CD4-positive, alpha-beta memory T cell (primary cell): Measurements from ENCODE around the gene SLC25A39. TPM values are rescaled to one million over a fixed set of nuclear protein-coding genes. Genes with fewer than 3 reads are reported as not detected.

Experiments
- CTCF ChIA-PET: fragments of 350-600 bp; sonication (Branson Sonifier 250); formaldehyde crosslinking; loops from one replicate; lab custom pipeline; 2021; ENCODE audit warnings: inconsistent platforms; ENCODE audit not compliant: partially characterized antibody; lab: Charles Lee
- POLR2A ChIA-PET: fragments of 350-600 bp; sonication (Branson Sonifier 250); formaldehyde crosslinking; loops from one replicate; lab custom pipeline; 2021; ENCODE audit not compliant: partially characterized antibody; lab: Charles Lee
- DNase-seq, 5 donors: peaks; one replicate each; pipeline versions ENCODE4 v3.0.0 to v3.0.0-alpha.2; 2020 to 2022; ENCODE audit warnings: mixed read lengths in 1 of 5
- H3K27ac ChIP-seq: one replicate; pipeline ENCODE4 v1.7.0; 2013; ENCODE audit warnings: low read depth, low read length
- H3K27me3 ChIP-seq: 2 replicates; pipeline ENCODE4 v1.7.0; 2013; ENCODE audit warnings: mild to moderate bottlenecking, low read length, moderate library complexity; ENCODE audit not compliant: insufficient read depth
- H3K36me3 ChIP-seq: 2 replicates; pipeline ENCODE4 v1.7.0; 2013; ENCODE audit warnings: mild to moderate bottlenecking, low read length, moderate library complexity; ENCODE audit not compliant: insufficient read depth
- H3K4me1 ChIP-seq: 2 replicates; pipeline ENCODE4 v1.7.0; 2013; ENCODE audit warnings: mild to moderate bottlenecking, low read length, moderate library complexity; ENCODE audit not compliant: insufficient read depth
- H3K4me3 ChIP-seq, 2 donors: one replicate each; pipeline ENCODE4 v1.7.0; 2013; ENCODE audit warnings: low read length in 2 of 2, mild to moderate bottlenecking in 1 of 2
- H3K9me3 ChIP-seq, 2 donors: one replicate each; pipeline ENCODE4 v1.7.0; 2013; ENCODE audit warnings: low read length in 2 of 2, control low read depth in 1 of 2; ENCODE audit not compliant: control insufficient read depth in 1 of 2
- H3K27ac Mint-ChIP-seq, 7 donors: one replicate each; pipeline ENCODE4 v1.8.0; 2020 to 2021; ENCODE audit warnings: mixed read lengths in 7 of 7, mild to moderate bottlenecking in 6 of 7, inconsistent platforms in 3 of 7, moderate library complexity in 3 of 7
- H3K27me3 Mint-ChIP-seq, 2 donors: one replicate each; pipeline ENCODE4 v1.8.0; 2020 to 2021; ENCODE audit warnings: mixed read lengths in 2 of 2
- H3K36me3 Mint-ChIP-seq, 2 donors: one replicate each; pipeline ENCODE4 v1.8.0; 2020 to 2021; ENCODE audit warnings: mixed read lengths in 2 of 2, inconsistent platforms in 1 of 2, mild to moderate bottlenecking in 1 of 2
- H3K4me1 Mint-ChIP-seq, 4 donors: one replicate each; pipeline ENCODE4 v1.8.0; 2020 to 2021; ENCODE audit warnings: mixed read lengths in 4 of 4, mild to moderate bottlenecking in 1 of 4
- H3K4me3 Mint-ChIP-seq, 8 donors: one replicate each; pipeline ENCODE4 v1.8.0; 2020 to 2021; ENCODE audit warnings: mixed read lengths in 8 of 8, mild to moderate bottlenecking in 7 of 8, moderate library complexity in 6 of 8, inconsistent platforms in 3 of 8
- H3K9me3 Mint-ChIP-seq, 8 donors: one replicate each; pipeline ENCODE4 v1.8.0; 2020 to 2021; ENCODE audit warnings: mixed read lengths in 8 of 8, mild to moderate bottlenecking in 5 of 8, inconsistent platforms in 3 of 8, moderate library complexity in 1 of 8
- intact Hi-C: fragments of 100-400 bp; cut with micrococcal nuclease; formaldehyde crosslinking; loops from one replicate; pipeline ENCODE4 v1.15.1; 2023
- polyA plus RNA-seq, 2 donors: library from polyadenylated mRNA; unstranded; fragments of 300-500 nt; fragmentation: Illumina TruSeq; gene quantifications; one replicate each; pipeline ENCODE4 v1.2.3, GENCODE V29; 2021
- total RNA-seq, 2 experiments: library from RNA; stranded (reverse); gene quantifications; one replicate each; pipeline ENCODE4 v1.2.3, GENCODE V29; 2021

SLC25A39 gene
- total and polyA plus RNA-seq, 4 experiments from 2014 or later, result 91.2 to 140 (median 105) TPM

GRCh38 chr17:44321246-44322120 lies 3.1 kb downstream of the SLC25A39 start:
- H3K36me3 Mint-ChIP-seq, result peaks cover 6 to 26% of the 10 kb centered on the region in 2 donors
- intact Hi-C loops, result no loop called here
- H3K27ac Mint-ChIP-seq, result peak overlapping the region in 1 of 7 donors; percentile 4
- peak overlapping the region in 2 of 8 donors; percentile 15 to 30 for H3K4me3 Mint-ChIP-seq
- Histone ChIP-seq H3K9me3 (no peaks in the 10 kb centered on the region), H3K36me3 (peaks cover 13% of the 10 kb centered on the region), H3K4me3 (no peak overlapping the region), H3K27ac (no peak overlapping the region), H3K27me3 (peaks cover 2% of the 10 kb centered on the region), H3K4me1 (peaks cover 9% of the 10 kb centered on the region)
- POLR2A ChIA-PET, result interaction anchor here (8.0 kb wide), 1 partner anchor 102 kb away, joined by 209 read pairs; the partner anchor contains the start of gene UBTF
- peaks cover 5 to 7% of the 10 kb centered on the region in 2 donors for H3K27me3 Mint-ChIP-seq
- peaks cover 0 to 2% (median 0%) of the 10 kb centered on the region in 8 donors for H3K9me3 Mint-ChIP-seq
- no peak for DNase-seq
- peaks cover 4 to 34% (median 14%) of the 10 kb centered on the region in 4 donors for H3K4me1 Mint-ChIP-seq
- CTCF ChIA-PET, result interaction anchor here (0.7 to 2.4 kb wide), 5 partner anchors 10 to 119 kb away, joined by 3 to 11 read pairs (median 3); no protein-coding TSS in a partner anchor

GRCh38 chr17:44320066-44320465 lies 4.6 kb downstream of the SLC25A39 start:
- peaks cover 0 to 2% (median 0%) of the 10 kb centered on the region in 8 donors for H3K9me3 Mint-ChIP-seq
- Histone ChIP-seq H3K27ac (no peak overlapping the region), H3K4me3 (no peak overlapping the region), H3K36me3 (peaks cover 13% of the 10 kb centered on the region), H3K4me1 (peaks cover 19% of the 10 kb centered on the region), H3K9me3 (no peaks in the 10 kb centered on the region), H3K27me3 (peaks cover 13% of the 10 kb centered on the region)
- ChIA-PET POLR2A (interaction anchor here (1.2 to 8.0 kb wide), 2 partner anchors 101 to 107 kb away, joined by 4 to 209 read pairs; partner anchors contain the start of gene UBTF), CTCF (interaction anchor here (0.6 to 2.4 kb wide), 4 partner anchors 11 to 194 kb away, joined by 3 to 11 read pairs (median 6); no protein-coding TSS in a partner anchor)
- peaks cover 14 to 17% of the 10 kb centered on the region in 2 donors for H3K27me3 Mint-ChIP-seq
- H3K4me1 Mint-ChIP-seq, result peaks cover 10 to 34% (median 23%) of the 10 kb centered on the region in 4 donors
- no peak overlapping the region for H3K27ac Mint-ChIP-seq
- no peak for DNase-seq
- intact Hi-C loops, result no loop called here
- H3K4me3 Mint-ChIP-seq, result no peak overlapping the region
- peaks cover 6 to 19% of the 10 kb centered on the region in 2 donors for H3K36me3 Mint-ChIP-seq

DNA sequence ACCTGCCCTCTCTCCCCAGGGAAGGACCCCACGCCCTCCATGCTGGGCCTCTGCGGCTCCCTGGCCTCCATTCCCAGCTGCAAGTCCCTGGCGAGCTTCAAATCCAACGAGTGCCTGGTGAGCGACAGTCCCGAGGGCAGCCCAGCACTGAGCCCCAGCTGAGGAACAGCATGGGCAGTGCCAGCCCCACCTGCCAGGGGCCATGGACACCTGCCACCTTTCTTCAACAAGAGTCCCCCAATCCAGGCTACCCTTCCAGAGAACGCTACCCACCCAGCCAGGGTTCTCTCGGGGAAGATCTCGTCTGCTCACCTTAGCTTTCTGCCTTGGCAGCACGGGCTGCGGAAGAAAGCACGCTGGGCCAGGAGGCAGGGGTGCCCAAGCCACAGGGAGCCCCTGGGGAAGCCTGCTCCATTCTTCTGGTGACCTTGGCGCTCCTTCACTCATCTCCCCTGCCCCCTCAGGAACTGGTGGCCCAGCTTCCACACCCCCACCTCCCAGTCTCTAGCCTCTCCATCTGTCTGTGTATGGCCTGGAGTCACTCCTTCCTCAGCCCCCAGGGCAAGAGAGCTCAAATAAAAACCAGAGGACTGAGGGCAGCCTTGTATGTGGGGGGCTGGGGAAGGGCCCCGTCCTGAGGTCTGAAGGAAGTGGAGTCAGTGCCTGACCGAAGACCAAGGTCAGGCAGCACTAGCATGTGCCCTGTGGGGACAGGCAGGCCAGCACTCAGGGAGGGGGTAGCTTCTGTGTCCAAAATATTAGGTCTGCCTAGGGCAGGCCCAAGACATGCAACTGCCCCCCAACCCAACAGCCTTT lies 6.3 kb downstream of the SLC25A39 start:
- POLR2A ChIA-PET, result interaction anchor here (1.0 to 1.4 kb wide), 5 partner anchors 9 to 195 kb away, joined by 3 to 6 read pairs (median 3); partner anchors contain the start of gene HDAC5
- peaks cover 13% of the 10 kb centered on the region for H3K36me3 ChIP-seq
- no peak for DNase-seq
- Mint-ChIP-seq H3K9me3 (peaks cover 0 to 2% (median 0%) of the 10 kb centered on the region in 8 donors), H3K4me1 (peaks cover 13 to 24% (median 18%) of the 10 kb centered on the region in 4 donors), H3K36me3 (peaks cover 6 to 18% of the 10 kb centered on the region in 2 donors), H3K27ac (no peak overlapping the region), H3K4me3 (no peak overlapping the region), H3K27me3 (peaks cover 19 to 24% of the 10 kb centered on the region in 2 donors)
- H3K9me3 ChIP-seq, result no peaks in the 10 kb centered on the region
- no peak overlapping the region for H3K4me3 ChIP-seq
- H3K27ac ChIP-seq, result no peak overlapping the region
- H3K27me3 ChIP-seq, result peaks cover 13% of the 10 kb centered on the region
- CTCF ChIA-PET, result interaction anchor here (3.7 kb wide), 1 partner anchor 108 kb away, joined by 14 read pairs; no protein-coding TSS in a partner anchor
- intact Hi-C loops, result no loop called here
- H3K4me1 ChIP-seq, result peaks cover 15% of the 10 kb centered on the region

- Mint-ChIP-seq H3K4me3 (peak overlapping the region in 3 of 8 donors; percentile 6 to 52 (median 27)), H3K36me3 (peaks cover 6 to 18% of the 10 kb centered on the region in 2 donors), H3K27me3 (peaks cover 19 to 27% of the 10 kb centered on the region in 2 donors), H3K27ac (peak overlapping the region in 1 of 7 donors; percentile 2), H3K4me1 (peaks cover 12 to 24% (median 14%) of the 10 kb centered on the region in 4 donors), H3K9me3 (peaks cover 0 to 2% (median 0%) of the 10 kb centered on the region in 8 donors)
- Histone ChIP-seq H3K9me3 (no peaks in the 10 kb centered on the region), H3K27ac (no peak overlapping the region), H3K27me3 (peaks cover 13% of the 10 kb centered on the region), H3K36me3 (peaks cover 13% of the 10 kb centered on the region), H3K4me1 (peaks cover 15% of the 10 kb centered on the region), H3K4me3 (no peak overlapping the region)
- ChIA-PET POLR2A (interaction anchor here (1.0 to 1.6 kb wide), 7 partner anchors 8 to 194 kb away, joined by 3 to 6 read pairs (median 4); partner anchors contain the start of gene HDAC5), CTCF (interaction anchor here (1.6 to 3.7 kb wide), 2 partner anchors 13 to 107 kb away, joined by 3 to 14 read pairs; no protein-coding TSS in a partner anchor)
- DNase-seq, result no peak
- intact Hi-C loops, result no loop called here
Observed at GRCh38 chr17:44317545-44317944, 7.1 kb downstream of the SLC25A39 start.

GRCh38 chr17:44315760-44316731 lies 8.6 kb downstream of the SLC25A39 start:
- peaks cover 6 to 11% of the 10 kb centered on the region in 2 donors for H3K36me3 Mint-ChIP-seq
- H3K9me3 ChIP-seq, result no peaks in the 10 kb centered on the region
- peaks cover 13% of the 10 kb centered on the region for H3K27me3 ChIP-seq
- peaks cover 12% of the 10 kb centered on the region for H3K36me3 ChIP-seq
- peak overlapping the region; percentile 56 to 87 (median 70) for H3K4me3 Mint-ChIP-seq
- H3K27me3 Mint-ChIP-seq, result peaks cover 22 to 30% of the 10 kb centered on the region in 2 donors
- peaks cover 0 to 2% (median 0%) of the 10 kb centered on the region in 8 donors for H3K9me3 Mint-ChIP-seq
- H3K27ac ChIP-seq, result no peak overlapping the region
- H3K27ac Mint-ChIP-seq, result peak overlapping the region in 3 of 7 donors; percentile 1 to 81 (median 4)
- ChIA-PET POLR2A (interaction anchor here (0.5 to 2.9 kb wide), 8 partner anchors 8 to 129 kb away, joined by 3 to 14 read pairs (median 4); partner anchors contain the start of genes SLC25A39, TMUB2 and UBTF), CTCF (interaction anchor here (0.9 to 3.7 kb wide), 3 partner anchors 14 to 106 kb away, joined by 3 to 14 read pairs (median 3); no protein-coding TSS in a partner anchor)
- H3K4me1 Mint-ChIP-seq, result peaks cover 11 to 19% (median 13%) of the 10 kb centered on the region in 4 donors
- DNase-seq, result no peak
- peaks cover 15% of the 10 kb centered on the region for H3K4me1 ChIP-seq
- intact Hi-C loops, result no loop called here
- no peak overlapping the region for H3K4me3 ChIP-seq
